Measurements from ENCODE around the gene KIF12. TPM values are rescaled to one million over a fixed set of nuclear protein-coding genes. Genes with fewer than 3 reads are reported as not detected.

KIF12 gene
- total and polyA plus RNA-seq, 2 of the 13 experiments (the other 11 are each of a cell fraction or from before 2014, with no cell fraction given): 1.8 to 12.5 TPM

- TF ChIP-seq PRDM15 (CRISPR knock-in tag; IDR thresholded peaks at IDR 0.05) (no peak), HOXD1 (CRISPR knock-in tag; IDR thresholded peaks at IDR 0.05) (peak; percentile 96), ZFY (CRISPR knock-in tag; IDR thresholded peaks at IDR 0.05) (peak; percentile 88), YEATS2 (CRISPR knock-in tag; IDR thresholded peaks at IDR 0.05; ENCODE audit: borderline replicate concordance) (peak; percentile 51; the same call in 1 of the 2 replicates), ZSCAN29 (CRISPR knock-in tag; conservative IDR thresholded peaks at IDR 0.05) (peak; percentile 93), KMT2A (CRISPR knock-in tag; IDR thresholded peaks at IDR 0.05) (no peak; the same call in 1 of the 2 replicates), IKZF5 (CRISPR knock-in tag; IDR thresholded peaks at IDR 0.05) (peak; percentile 83), RARG (CRISPR knock-in tag; IDR thresholded peaks at IDR 0.05; ENCODE audit: low read depth) (peak; percentile 86; the same call in 1 of the 2 replicates), ATF2 (CRISPR knock-in tag; IDR thresholded peaks at IDR 0.05) (peak; percentile 98), ZNF18 (CRISPR knock-in tag; IDR thresholded peaks at IDR 0.05; ENCODE audit: insufficient replicate concordance) (peak; percentile 87), NPAS2 (CRISPR knock-in tag; IDR thresholded peaks at IDR 0.05; ENCODE audit: borderline replicate concordance) (no peak), ZNF619 (CRISPR knock-in tag; IDR thresholded peaks at IDR 0.05) (peak; percentile 86; the same call in 1 of the 2 replicates), KLF12 (CRISPR knock-in tag; IDR thresholded peaks at IDR 0.05; ENCODE audit: borderline replicate concordance) (peak; percentile 87; the same call in 1 of the 2 replicates), ZNF691 (CRISPR knock-in tag; IDR thresholded peaks at IDR 0.05; ENCODE audit: borderline replicate concordance, low read depth) (peak; percentile 52; the same call in 1 of the 2 replicates)
- TF ChIP-seq, protein P1, sequence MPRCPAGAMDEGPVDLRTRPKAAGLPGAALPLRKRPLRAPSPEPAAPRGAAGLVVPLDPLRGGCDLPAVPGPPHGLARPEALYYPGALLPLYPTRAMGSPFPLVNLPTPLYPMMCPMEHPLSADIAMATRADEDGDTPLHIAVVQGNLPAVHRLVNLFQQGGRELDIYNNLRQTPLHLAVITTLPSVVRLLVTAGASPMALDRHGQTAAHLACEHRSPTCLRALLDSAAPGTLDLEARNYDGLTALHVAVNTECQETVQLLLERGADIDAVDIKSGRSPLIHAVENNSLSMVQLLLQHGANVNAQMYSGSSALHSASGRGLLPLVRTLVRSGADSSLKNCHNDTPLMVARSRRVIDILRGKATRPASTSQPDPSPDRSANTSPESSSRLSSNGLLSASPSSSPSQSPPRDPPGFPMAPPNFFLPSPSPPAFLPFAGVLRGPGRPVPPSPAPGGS (CRISPR knock-in tag; IDR thresholded peaks at IDR 0.05): peak; percentile 82
- TF ChIP-seq, protein P2, sequence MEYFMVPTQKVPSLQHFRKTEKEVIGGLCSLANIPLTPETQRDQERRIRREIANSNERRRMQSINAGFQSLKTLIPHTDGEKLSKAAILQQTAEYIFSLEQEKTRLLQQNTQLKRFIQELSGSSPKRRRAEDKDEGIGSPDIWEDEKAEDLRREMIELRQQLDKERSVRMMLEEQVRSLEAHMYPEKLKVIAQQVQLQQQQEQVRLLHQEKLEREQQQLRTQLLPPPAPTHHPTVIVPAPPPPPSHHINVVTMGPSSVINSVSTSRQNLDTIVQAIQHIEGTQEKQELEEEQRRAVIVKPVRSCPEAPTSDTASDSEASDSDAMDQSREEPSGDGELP (IDR thresholded peaks at IDR 0.05; ENCODE audit: borderline replicate concordance, low read depth): peak; percentile 100
These were observed 20.9 kb downstream of the KIF12 start, which contains the start of gene AMBP (continued) for GRCh38 chr9:114078021-114078780.
